Osteoblast (primary cell): ENCODE measurements around the gene ZDHHC18. TPM values are rescaled to one million over a fixed set of nuclear protein-coding genes. Genes with fewer than 3 reads are reported as not detected.

Experiments used
- DNase-seq: peaks from one replicate; pipeline ENCODE4 v3.0.0; 2011; ENCODE audit warnings: low spot score, mixed read lengths; ENCODE audit not compliant: insufficient read length; ENCODE audit errors: missing footprints
- H2AFZ ChIP-seq: 2 replicates; pipeline ENCODE4 v1.6.0; 2011; ENCODE audit warnings: mild to moderate bottlenecking, low read length
- H3K27ac ChIP-seq: 2 replicates; pipeline ENCODE4 v1.5.1; 2011; ENCODE audit warnings: mild to moderate bottlenecking, low read depth, low read length, moderate library complexity
- H3K27me3 ChIP-seq: 2 replicates; pipeline ENCODE4 v1.6.0; 2012; ENCODE audit warnings: mild to moderate bottlenecking, control low read depth, inconsistent platforms, low read length, moderate library complexity; ENCODE audit not compliant: insufficient read depth
- H3K36me3 ChIP-seq: 2 replicates; pipeline ENCODE4 v1.5.1; 2011; ENCODE audit warnings: mild to moderate bottlenecking, low read length, control low read depth, moderate library complexity; ENCODE audit not compliant: insufficient read depth
- H3K4me1 ChIP-seq: 2 replicates; pipeline ENCODE4 v1.5.1; 2011; ENCODE audit warnings: mild to moderate bottlenecking, low read length, control low read depth, moderate library complexity; ENCODE audit not compliant: insufficient read depth
- H3K4me2 ChIP-seq: 2 replicates; pipeline ENCODE4 v1.6.0; 2011; ENCODE audit warnings: mild to moderate bottlenecking, low read length; ENCODE audit not compliant: insufficient read depth
- H3K4me3 ChIP-seq: fragments of 200-600 bp; sonication (generic); 3 replicates; pipeline ENCODE4 v1.5.1; 2012; ENCODE audit warnings: mild to moderate bottlenecking, low read length, inconsistent platforms; ENCODE audit not compliant: insufficient read depth
- H3K79me2 ChIP-seq: 2 replicates; pipeline ENCODE4 v1.6.0; 2012; ENCODE audit warnings: mild to moderate bottlenecking, low read length, control low read depth, inconsistent platforms; ENCODE audit not compliant: insufficient read depth
- H3K9me3 ChIP-seq: 2 replicates; pipeline ENCODE4 v1.5.1; 2011; ENCODE audit warnings: low read depth, low read length, control low read depth
- H4K20me1 ChIP-seq: 2 replicates; pipeline ENCODE4 v1.6.0; 2012; ENCODE audit warnings: mild to moderate bottlenecking, low read length, control low read depth; ENCODE audit not compliant: insufficient read depth
- total RNA-seq: library from RNA; depleted of rRNA; stranded (reverse); fragments of >200 nt; gene quantifications from 2 replicates; pipeline ENCODE4 v1.2.3, GENCODE V29; 2012
- TF ChIP-seq, protein P1 (sequence below): IDR thresholded peaks from 2 replicates; pipeline ENCODE4 v1.5.1; 2011; ENCODE audit warnings: mild to moderate bottlenecking, low read depth, low read length, moderate library complexity; ENCODE audit errors: extremely low read depth

The ZDHHC18 gene
- total RNA-seq, 1 donor = 7.6 TPM

DNA sequence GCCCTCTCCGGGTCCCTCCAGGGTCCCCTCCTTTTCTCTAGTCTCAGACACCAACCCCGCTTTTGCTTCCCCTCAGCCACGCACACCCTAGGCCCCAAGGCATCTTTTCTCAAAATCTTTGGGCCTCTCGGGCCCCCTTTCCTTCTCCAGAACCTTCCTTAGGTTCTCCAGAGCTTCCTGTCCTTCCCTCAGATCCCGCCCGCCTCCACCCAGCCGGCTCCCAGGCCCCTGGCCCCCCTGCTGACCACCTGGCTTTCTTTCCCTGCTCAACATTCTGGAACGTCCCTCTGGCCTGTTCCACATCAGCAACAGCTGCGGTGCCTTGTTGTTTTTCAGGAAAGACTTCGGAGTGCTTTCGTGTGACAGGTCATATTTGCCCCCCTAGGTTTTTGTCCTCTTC lies 1.2 kb downstream of the ZDHHC18 start:
- no peaks in the 10 kb centered on the region for H3K27me3 ChIP-seq
- DNase-seq = no peak
- H4K20me1 ChIP-seq = peaks cover 33% of the 10 kb centered on the region
- peak overlapping the region; percentile 81 for H3K4me3 ChIP-seq
- H3K4me2 ChIP-seq = peak overlapping the region; percentile 91
- H3K36me3 ChIP-seq = peaks cover 17% of the 10 kb centered on the region
- TF ChIP-seq, protein P1, sequence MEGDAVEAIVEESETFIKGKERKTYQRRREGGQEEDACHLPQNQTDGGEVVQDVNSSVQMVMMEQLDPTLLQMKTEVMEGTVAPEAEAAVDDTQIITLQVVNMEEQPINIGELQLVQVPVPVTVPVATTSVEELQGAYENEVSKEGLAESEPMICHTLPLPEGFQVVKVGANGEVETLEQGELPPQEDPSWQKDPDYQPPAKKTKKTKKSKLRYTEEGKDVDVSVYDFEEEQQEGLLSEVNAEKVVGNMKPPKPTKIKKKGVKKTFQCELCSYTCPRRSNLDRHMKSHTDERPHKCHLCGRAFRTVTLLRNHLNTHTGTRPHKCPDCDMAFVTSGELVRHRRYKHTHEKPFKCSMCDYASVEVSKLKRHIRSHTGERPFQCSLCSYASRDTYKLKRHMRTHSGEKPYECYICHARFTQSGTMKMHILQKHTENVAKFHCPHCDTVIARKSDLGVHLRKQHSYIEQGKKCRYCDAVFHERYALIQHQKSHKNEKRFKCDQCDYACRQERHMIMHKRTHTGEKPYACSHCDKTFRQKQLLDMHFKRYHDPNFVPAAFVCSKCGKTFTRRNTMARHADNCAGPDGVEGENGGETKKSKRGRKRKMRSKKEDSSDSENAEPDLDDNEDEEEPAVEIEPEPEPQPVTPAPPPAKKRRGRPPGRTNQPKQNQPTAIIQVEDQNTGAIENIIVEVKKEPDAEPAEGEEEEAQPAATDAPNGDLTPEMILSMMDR = no peak
- peaks cover 56% of the 10 kb centered on the region for H3K79me2 ChIP-seq
- no peaks in the 10 kb centered on the region for H3K9me3 ChIP-seq
- peak overlapping the region; percentile 23 for H3K27ac ChIP-seq
- H3K4me1 ChIP-seq = peaks cover 30% of the 10 kb centered on the region
- H2AFZ ChIP-seq = no peak overlapping the region

DNA sequence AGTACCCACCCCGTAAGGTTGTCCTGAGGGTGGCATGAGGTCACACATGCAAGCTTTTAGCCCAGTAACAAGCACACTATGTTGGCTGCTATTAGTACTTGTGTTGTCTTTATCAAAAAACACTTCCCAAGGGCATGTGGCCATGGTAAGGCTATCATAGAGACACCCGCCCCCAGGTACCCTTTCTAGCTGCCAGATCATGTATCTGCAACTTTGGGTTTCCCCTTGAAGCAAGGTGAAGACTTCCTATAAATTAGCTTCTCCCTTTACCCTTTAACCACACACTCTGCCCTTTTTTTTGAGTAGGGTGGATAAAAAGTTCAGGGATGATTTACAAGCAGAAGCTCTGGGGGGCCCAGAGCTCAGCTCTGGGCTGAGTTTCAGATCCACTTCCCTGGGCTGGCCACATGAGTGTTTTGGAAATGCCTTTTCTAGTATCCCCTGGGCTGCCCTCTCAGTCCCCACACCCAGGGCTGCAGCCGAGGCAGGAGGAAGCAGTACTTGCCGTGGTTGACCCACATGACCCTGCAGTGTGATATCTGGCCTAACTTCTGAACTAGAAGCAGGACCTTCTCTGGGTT lies 2.0 kb downstream of the ZDHHC18 start:
- Histone ChIP-seq H3K4me2 (peak overlapping the region; percentile 28), H3K79me2 (peaks cover 56% of the 10 kb centered on the region), H3K9me3 (no peaks in the 10 kb centered on the region), H3K4me1 (peaks cover 30% of the 10 kb centered on the region), H3K27me3 (no peaks in the 10 kb centered on the region), H3K27ac (no peak overlapping the region), H3K36me3 (peaks cover 25% of the 10 kb centered on the region), H2AFZ (no peak overlapping the region), H3K4me3 (no peak overlapping the region), H4K20me1 (peaks cover 33% of the 10 kb centered on the region)
- DNase-seq = no peak
- TF ChIP-seq, protein P1 = no peak

DNA sequence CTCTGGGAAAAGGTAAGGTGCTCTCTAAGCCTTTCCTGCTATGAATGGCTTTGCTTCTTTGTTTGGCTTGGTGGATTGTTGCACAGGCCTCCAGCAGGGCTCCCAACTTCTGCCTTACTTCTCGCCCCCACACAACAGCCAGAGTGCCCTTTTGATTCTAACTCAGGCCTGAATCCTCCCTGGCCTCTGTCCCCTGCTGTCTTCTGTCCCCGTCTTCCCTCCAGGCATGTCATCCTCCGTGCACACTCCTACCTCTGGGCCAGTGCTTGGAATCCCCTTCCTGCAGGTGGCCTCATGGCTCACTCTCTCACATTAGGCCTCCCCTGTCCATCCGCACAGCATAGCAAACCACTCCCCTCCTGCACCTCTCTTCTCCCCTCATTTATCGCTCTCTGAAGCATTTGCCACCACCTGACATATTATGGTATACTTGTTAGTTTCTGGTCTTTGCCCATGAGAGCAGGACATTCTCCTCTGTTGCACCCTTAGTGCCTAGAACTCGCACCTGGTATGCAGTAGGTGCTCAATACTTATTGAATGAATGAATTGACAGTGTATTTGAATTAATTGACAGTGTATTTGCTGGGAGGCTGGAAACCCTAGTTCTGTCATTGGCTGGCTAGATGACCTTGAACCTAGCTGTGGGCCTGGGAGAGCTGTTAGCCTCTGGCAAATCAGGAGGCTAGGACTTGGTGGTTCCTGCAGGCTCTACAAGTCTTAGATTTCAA lies 2.9 kb downstream of the ZDHHC18 start:
- DNase-seq = no peak
- peaks cover 56% of the 10 kb centered on the region for H3K79me2 ChIP-seq
- peaks cover 30% of the 10 kb centered on the region for H3K4me1 ChIP-seq
- TF ChIP-seq, protein P1 = no peak
- H3K4me2 ChIP-seq = no peak overlapping the region
- peaks cover 34% of the 10 kb centered on the region for H3K36me3 ChIP-seq
- no peak overlapping the region for H3K4me3 ChIP-seq
- H4K20me1 ChIP-seq = peaks cover 33% of the 10 kb centered on the region
- H2AFZ ChIP-seq = no peak overlapping the region
- H3K9me3 ChIP-seq = no peaks in the 10 kb centered on the region
- H3K27me3 ChIP-seq = no peaks in the 10 kb centered on the region
- H3K27ac ChIP-seq = no peak overlapping the region

DNA sequence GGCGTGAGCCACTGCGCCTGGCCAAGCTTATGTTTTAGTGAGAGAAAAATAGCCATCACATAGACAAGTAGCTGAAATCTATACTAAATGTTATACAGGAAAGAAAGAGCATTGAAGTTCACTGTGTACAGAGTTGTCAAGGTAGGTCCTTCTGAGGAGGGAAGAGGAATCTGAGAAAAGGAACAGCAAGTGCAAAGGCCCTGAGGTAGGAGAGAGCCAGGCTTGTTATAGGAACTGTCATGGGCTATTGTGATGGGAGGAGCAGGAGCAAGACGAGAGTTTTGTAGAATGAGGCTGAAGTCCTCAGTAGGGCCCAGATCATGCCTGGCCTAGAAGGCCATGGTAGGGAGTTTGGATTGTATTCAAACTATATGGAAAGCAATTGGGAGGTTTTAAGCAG lies 4.6 kb downstream of the ZDHHC18 start:
- H3K4me1 ChIP-seq = peaks cover 17% of the 10 kb centered on the region
- no peaks in the 10 kb centered on the region for H3K27me3 ChIP-seq
- peaks cover 35% of the 10 kb centered on the region for H4K20me1 ChIP-seq
- H3K79me2 ChIP-seq = peaks cover 55% of the 10 kb centered on the region
- no peaks in the 10 kb centered on the region for H3K9me3 ChIP-seq
- no peak overlapping the region for H3K4me3 ChIP-seq
- peaks cover 45% of the 10 kb centered on the region for H3K36me3 ChIP-seq
- no peak overlapping the region for H3K4me2 ChIP-seq
- DNase-seq = no peak
- TF ChIP-seq, protein P1 = no peak
- no peak overlapping the region for H3K27ac ChIP-seq
- H2AFZ ChIP-seq = no peak overlapping the region
